ENCODE data around the gene SLC9A9.

Gene SLC9A9

GRCh38 chr3:143597774-143598652 lies 250.3 kb downstream of the SLC9A9 start:
- no peak for DNase-seq (ENCODE audit: low read depth)

GRCh38 chr3:143596957-143597642 lies 251.2 kb downstream of the SLC9A9 start:
- no peak for DNase-seq (ENCODE audit: low read depth)

GRCh38 chr3:143595456-143596077 lies 252.7 kb downstream of the SLC9A9 start:
- no peak for DNase-seq (ENCODE audit: low read depth)

GRCh38 chr3:143594206-143594605 lies 254.1 kb downstream of the SLC9A9 start:
- DNase-seq (ENCODE audit: low read depth): no peak

GRCh38 chr3:143590660-143591059 lies 257.6 kb downstream of the SLC9A9 start:
- DNase-seq (ENCODE audit: low read depth): no peak

GRCh38 chr3:143586576-143586975 lies 261.7 kb downstream of the SLC9A9 start:
- no peak for DNase-seq (ENCODE audit: low read depth)

- DNase-seq (ENCODE audit: low read depth): no peak
Observed at GRCh38 chr3:143585720-143586456, 262.4 kb downstream of the SLC9A9 start.

- DNase-seq (ENCODE audit: low read depth): no peak
Observed at GRCh38 chr3:143584474-143584873, 263.8 kb downstream of the SLC9A9 start.

GRCh38 chr3:143581972-143582722 lies 266.1 kb downstream of the SLC9A9 start:
- DNase-seq (ENCODE audit: low read depth): no peak

- DNase-seq (ENCODE audit: low read depth): no peak
Observed at GRCh38 chr3:143578810-143579435, 269.3 kb downstream of the SLC9A9 start.

GRCh38 chr3:143576568-143577270 lies 271.5 kb downstream of the SLC9A9 start:
- no peak for DNase-seq (ENCODE audit: low read depth)

- DNase-seq (ENCODE audit: low read depth): no peak
Observed at GRCh38 chr3:143574933-143575332, 273.3 kb downstream of the SLC9A9 start.

- DNase-seq (ENCODE audit: low read depth): no peak
Observed at GRCh38 chr3:143573610-143574303, 274.5 kb downstream of the SLC9A9 start.

GRCh38 chr3:143571548-143571947 lies 276.7 kb downstream of the SLC9A9 start:
- DNase-seq (ENCODE audit: low read depth): no peak

GRCh38 chr3:143567823-143568222 lies 280.4 kb downstream of the SLC9A9 start:
- DNase-seq (ENCODE audit: low read depth): no peak

- no peak for DNase-seq (ENCODE audit: low read depth)
Observed at GRCh38 chr3:143565951-143566350, 282.3 kb downstream of the SLC9A9 start.

GRCh38 chr3:143563786-143564185 lies 284.5 kb downstream of the SLC9A9 start:
- DNase-seq (ENCODE audit: low read depth): no peak

- no peak for DNase-seq (ENCODE audit: low read depth)
Observed at GRCh38 chr3:143562789-143563188, 285.5 kb downstream of the SLC9A9 start.

GRCh38 chr3:143559296-143559695 lies 289.0 kb downstream of the SLC9A9 start:
- DNase-seq (ENCODE audit: low read depth): no peak

GRCh38 chr3:143552851-143553250 lies 295.4 kb downstream of the SLC9A9 start:
- DNase-seq (ENCODE audit: low read depth): no peak

Data from stimulated activated CD8-positive, alpha-beta memory T cell treated with anti-CD3 and anti-CD28 coated beads, Interleukin-12 subunit alpha, Interleukin-12 subunit beta, amount 100 ng/mL, for 1 hour (primary cell).